HEK293 (cell line): ENCODE results near the gene TXNIP.
A peak's percentile ranks its signal among the peaks of the same experiment; 100 is the strongest.

Experiments used
- AEBP2 ChIP-seq: fragments of 450-650 bp; formaldehyde crosslinking; IDR thresholded peaks from 2 replicates; pipeline ENCODE4 v1.5.1; 2016; ENCODE audit warnings: missing biosample characterization, missing genetic modification characterization, borderline replicate concordance
- BCL11A ChIP-seq: fragments of 450-650 bp; formaldehyde crosslinking; IDR thresholded peaks from 2 replicates; pipeline ENCODE4 v1.5.1; 2016; ENCODE audit warnings: low read depth, missing biosample characterization, missing genetic modification characterization
- GLI2 ChIP-seq: fragments of 450-650 bp; formaldehyde crosslinking; IDR thresholded peaks from 2 replicates; pipeline ENCODE4; 2017; ENCODE audit warnings: missing biosample characterization, missing genetic modification characterization, low read depth, borderline replicate concordance
- GLIS1 ChIP-seq: fragments of 450-650 bp; formaldehyde crosslinking; IDR thresholded peaks from 2 replicates; pipeline ENCODE4 v1.5.1; 2016; ENCODE audit warnings: missing biosample characterization, missing genetic modification characterization
- INSM2 ChIP-seq: fragments of 450-650 bp; formaldehyde crosslinking; IDR thresholded peaks from 2 replicates; pipeline ENCODE4 v1.5.1; 2016; ENCODE audit warnings: missing biosample characterization, missing genetic modification characterization
- KLF1 ChIP-seq: fragments of 450-650 bp; formaldehyde crosslinking; IDR thresholded peaks from 2 replicates; pipeline ENCODE4 v1.5.1; 2016; ENCODE audit warnings: missing biosample characterization, missing genetic modification characterization
- PATZ1 ChIP-seq: fragments of 450-650 bp; formaldehyde crosslinking; IDR thresholded peaks from 2 replicates; pipeline ENCODE4 v1.5.1; 2016; ENCODE audit warnings: missing biosample characterization, missing genetic modification characterization
- TSHZ1 ChIP-seq: fragments of 450-650 bp; formaldehyde crosslinking; IDR thresholded peaks from 2 replicates; pipeline ENCODE4 v1.5.1; 2016; ENCODE audit warnings: missing biosample characterization, missing genetic modification characterization, borderline replicate concordance
- WT1 ChIP-seq: fragments of 450-650 bp; formaldehyde crosslinking; IDR thresholded peaks from 2 replicates; pipeline ENCODE4 v1.5.1; 2016; ENCODE audit warnings: missing biosample characterization, missing genetic modification characterization
- ZBTB1 ChIP-seq: fragments of 450-650 bp; formaldehyde crosslinking; IDR thresholded peaks from 2 replicates; pipeline ENCODE4 v1.5.1; 2016; ENCODE audit warnings: missing biosample characterization, missing genetic modification characterization
- ZBTB10 ChIP-seq: fragments of 450-650 bp; formaldehyde crosslinking; IDR thresholded peaks from 2 replicates; pipeline ENCODE4 v1.5.1; 2016; ENCODE audit warnings: missing biosample characterization, missing genetic modification characterization
- ZBTB20 ChIP-seq: fragments of 450-650 bp; formaldehyde crosslinking; IDR thresholded peaks from 2 replicates; pipeline ENCODE4 v1.5.1; 2016; ENCODE audit warnings: missing biosample characterization, missing genetic modification characterization
- ZNF133 ChIP-seq: fragments of 450-650 bp; formaldehyde crosslinking; IDR thresholded peaks from 2 replicates; pipeline ENCODE4 v1.5.1; 2016; ENCODE audit warnings: missing biosample characterization, missing genetic modification characterization
- ZNF221 ChIP-seq: fragments of 450-650 bp; formaldehyde crosslinking; IDR thresholded peaks from 2 replicates; pipeline ENCODE4 v1.5.1; 2017; ENCODE audit warnings: missing biosample characterization, missing genetic modification characterization, borderline replicate concordance
- ZNF223 ChIP-seq: fragments of 450-650 bp; formaldehyde crosslinking; IDR thresholded peaks from 2 replicates; pipeline ENCODE4 v1.5.1; 2016; ENCODE audit warnings: missing biosample characterization, missing genetic modification characterization
- ZNF266 ChIP-seq: fragments of 450-650 bp; formaldehyde crosslinking; IDR thresholded peaks from 2 replicates; pipeline ENCODE4 v1.5.1; 2016; ENCODE audit warnings: missing biosample characterization, missing genetic modification characterization, low read depth
- ZNF341 ChIP-seq: fragments of 450-650 bp; formaldehyde crosslinking; IDR thresholded peaks from 2 replicates; pipeline ENCODE4; 2016; ENCODE audit warnings: low read depth, missing biosample characterization, missing genetic modification characterization
- ZNF354C ChIP-seq: fragments of 450-650 bp; formaldehyde crosslinking; IDR thresholded peaks from 2 replicates; pipeline ENCODE4 v1.5.1; 2016; ENCODE audit warnings: missing biosample characterization, missing genetic modification characterization, low read depth, borderline replicate concordance
- ZNF362 ChIP-seq: fragments of 450-650 bp; formaldehyde crosslinking; IDR thresholded peaks from 2 replicates; pipeline ENCODE4 v1.5.1; 2016; ENCODE audit warnings: missing biosample characterization, missing genetic modification characterization
- ZNF398 ChIP-seq: fragments of 450-650 bp; formaldehyde crosslinking; IDR thresholded peaks from 2 replicates; pipeline ENCODE4 v1.5.1; 2017; ENCODE audit warnings: missing biosample characterization, missing genetic modification characterization
- ZNF473 ChIP-seq: fragments of 450-650 bp; formaldehyde crosslinking; IDR thresholded peaks from 2 replicates; pipeline ENCODE4 v1.5.1; 2017; ENCODE audit warnings: missing biosample characterization, missing genetic modification characterization
- ZNF501 ChIP-seq: fragments of 450-650 bp; formaldehyde crosslinking; IDR thresholded peaks from 2 replicates; pipeline ENCODE4 v1.5.1; 2016; ENCODE audit warnings: missing biosample characterization, missing genetic modification characterization
- ZNF580 ChIP-seq: fragments of 450-650 bp; formaldehyde crosslinking; IDR thresholded peaks from 2 replicates; pipeline ENCODE4 v1.5.1; 2016; ENCODE audit warnings: missing biosample characterization, missing genetic modification characterization
- ZSCAN23 ChIP-seq: fragments of 450-650 bp; formaldehyde crosslinking; IDR thresholded peaks from 2 replicates; pipeline ENCODE4 v1.5.1; 2016; ENCODE audit warnings: missing biosample characterization, missing genetic modification characterization

Gene TXNIP

GRCh38 chr1:145960468-145961108 lies 35.8 kb downstream of the TXNIP start (continued):
- peak; percentile 67 for TF ChIP-seq GLIS1 (tag by site-specific recombination)
- TF ChIP-seq ZNF473 (tag by site-specific recombination) = no peak
- TF ChIP-seq ZNF580 (tag by site-specific recombination) = no peak
- TF ChIP-seq TSHZ1 (tag by site-specific recombination) = no peak
- peak; percentile 53; the same call in 1 of the 2 replicates for TF ChIP-seq KLF1 (tag by site-specific recombination)
- TF ChIP-seq ZBTB1 (tag by site-specific recombination) = no peak
- TF ChIP-seq GLI2 (tag by site-specific recombination) = no peak
- TF ChIP-seq ZNF341 (tag by site-specific recombination) = peak; percentile 95
- TF ChIP-seq INSM2 (tag by site-specific recombination) = no peak
- TF ChIP-seq ZSCAN23 = no peak
- no peak for TF ChIP-seq ZNF501 (tag by site-specific recombination)
- TF ChIP-seq ZNF133 (tag by site-specific recombination) = no peak
- no peak for TF ChIP-seq ZNF354C (tag by site-specific recombination)
- no peak for TF ChIP-seq ZNF221 (tag by site-specific recombination)
- TF ChIP-seq BCL11A = peak; percentile 53; the same call in 1 of the 2 replicates
- no peak; the same call in 1 of the 2 replicates for TF ChIP-seq ZBTB10 (tag by site-specific recombination)
- no peak for TF ChIP-seq ZNF223 (tag by site-specific recombination)
- TF ChIP-seq ZNF362 (tag by site-specific recombination) = no peak
- TF ChIP-seq ZBTB20 = peak; percentile 94
- TF ChIP-seq PATZ1 (tag by site-specific recombination) = peak; percentile 88
- peak; percentile 71 for TF ChIP-seq ZNF398 (tag by site-specific recombination)
- no peak for TF ChIP-seq ZNF266 (tag by site-specific recombination)
- TF ChIP-seq WT1 (tag by site-specific recombination) = peak; percentile 58
- no peak for TF ChIP-seq AEBP2 (tag by site-specific recombination)
